Measurements from ENCODE around the gene DZIP1L. TPM values are rescaled to one million over a fixed set of nuclear protein-coding genes. Genes with fewer than 3 reads are reported as not detected.
"Not testable (repeated sequence)": the region's sequence is repeated elsewhere in the genome, so short reads cannot be mapped to it uniquely, and the experiment has no call there.

The DZIP1L gene
- total RNA-seq, 2 experiments from 2014 or later: not detected

DNA sequence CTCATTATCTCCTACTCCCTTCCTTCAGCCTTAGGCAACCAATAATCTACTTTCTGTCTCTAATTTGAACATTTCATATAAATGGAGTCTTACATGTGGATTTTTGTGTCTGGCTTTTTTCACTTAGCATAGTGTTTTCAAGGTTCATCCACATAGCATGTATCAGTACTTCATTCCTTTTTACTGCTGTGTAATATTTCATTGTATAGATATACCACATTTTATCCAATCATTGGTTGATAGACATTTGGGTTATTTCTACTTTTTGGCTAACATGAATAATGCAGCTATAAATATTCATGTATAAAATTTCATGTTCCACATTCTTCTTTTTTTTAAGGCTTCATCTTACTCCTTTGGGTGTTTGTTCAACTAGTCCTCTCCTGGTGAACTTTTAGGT lies 39.1 kb upstream of the DZIP1L start:
- no peaks in the 10 kb centered on the region for H3K4me1 Mint-ChIP-seq (ENCODE audit: low read depth)
- intact Hi-C loops (cut with DNase I, micrococcal nuclease): no loop called here
- no peaks in the 10 kb centered on the region for H3K27me3 Mint-ChIP-seq
- POLR2A ChIA-PET: no interaction called here
- Histone ChIP-seq H3K4me1 (ENCODE audit: insufficient read depth, low read length) (no peaks in the 10 kb centered on the region), H3K9me3 (ENCODE audit: control insufficient read depth in 1 of 2, insufficient read depth in 1 of 2, low read length in 2 of 2) (peaks cover 0 to 3% of the 10 kb centered on the region in 2 experiments), H3K36me3 (ENCODE audit: insufficient read depth, low read length) (no peaks in the 10 kb centered on the region), H3K4me3 (ENCODE audit: low read length) (no peak overlapping the region), H3K27me3 (ENCODE audit: control insufficient read depth in 1 of 2, insufficient read depth in 2 of 2, low read length in 2 of 2) (no peaks in the 10 kb centered on the region), H3K27ac (ENCODE audit: low read depth in 1 of 2, low read length in 2 of 2) (no peak overlapping the region)
- no peak overlapping the region for H3K4me3 Mint-ChIP-seq
- CTCF ChIA-PET: no interaction called here
- peaks cover 9% of the 10 kb centered on the region for H3K9me3 Mint-ChIP-seq
- H3K36me3 Mint-ChIP-seq (ENCODE audit: low read depth): no peaks in the 10 kb centered on the region
- TF ChIP-seq, protein P1, sequence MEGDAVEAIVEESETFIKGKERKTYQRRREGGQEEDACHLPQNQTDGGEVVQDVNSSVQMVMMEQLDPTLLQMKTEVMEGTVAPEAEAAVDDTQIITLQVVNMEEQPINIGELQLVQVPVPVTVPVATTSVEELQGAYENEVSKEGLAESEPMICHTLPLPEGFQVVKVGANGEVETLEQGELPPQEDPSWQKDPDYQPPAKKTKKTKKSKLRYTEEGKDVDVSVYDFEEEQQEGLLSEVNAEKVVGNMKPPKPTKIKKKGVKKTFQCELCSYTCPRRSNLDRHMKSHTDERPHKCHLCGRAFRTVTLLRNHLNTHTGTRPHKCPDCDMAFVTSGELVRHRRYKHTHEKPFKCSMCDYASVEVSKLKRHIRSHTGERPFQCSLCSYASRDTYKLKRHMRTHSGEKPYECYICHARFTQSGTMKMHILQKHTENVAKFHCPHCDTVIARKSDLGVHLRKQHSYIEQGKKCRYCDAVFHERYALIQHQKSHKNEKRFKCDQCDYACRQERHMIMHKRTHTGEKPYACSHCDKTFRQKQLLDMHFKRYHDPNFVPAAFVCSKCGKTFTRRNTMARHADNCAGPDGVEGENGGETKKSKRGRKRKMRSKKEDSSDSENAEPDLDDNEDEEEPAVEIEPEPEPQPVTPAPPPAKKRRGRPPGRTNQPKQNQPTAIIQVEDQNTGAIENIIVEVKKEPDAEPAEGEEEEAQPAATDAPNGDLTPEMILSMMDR (IDR thresholded peaks at IDR 0.05): no peak
- DNase-seq (no peak), ATAC-seq (ENCODE audit: poor library complexity) (no peak)
- H3K27ac Mint-ChIP-seq: no peak overlapping the region

DNA sequence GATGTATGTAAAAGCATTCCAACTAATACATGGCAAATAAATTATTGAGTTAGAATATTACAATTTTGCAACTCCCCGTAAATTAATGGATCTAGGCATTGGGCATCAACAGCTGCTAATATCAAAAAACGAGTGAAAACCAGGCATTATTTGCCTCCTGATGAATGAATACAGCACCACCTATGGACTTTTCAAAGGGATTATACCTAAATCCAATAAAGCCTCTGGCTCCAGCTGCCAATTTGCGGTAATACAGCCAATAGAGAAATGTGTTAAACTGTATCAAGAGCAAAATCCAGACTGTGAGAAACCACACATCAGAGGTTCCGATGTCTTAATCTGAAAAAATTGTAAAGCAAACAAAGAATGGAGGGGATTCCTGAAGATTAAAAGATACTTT lies 33.1 kb upstream of the DZIP1L start:
- Mint-ChIP-seq H3K27me3 (peaks cover 5% of the 10 kb centered on the region), H3K9me3 (peaks cover 3% of the 10 kb centered on the region), H3K36me3 (ENCODE audit: low read depth) (no peaks in the 10 kb centered on the region), H3K27ac (no peak overlapping the region), H3K4me1 (ENCODE audit: low read depth) (no peaks in the 10 kb centered on the region), H3K4me3 (no peak overlapping the region)
- Histone ChIP-seq H3K9me3 (ENCODE audit: control insufficient read depth in 1 of 2, insufficient read depth in 1 of 2, low read length in 2 of 2) (peaks cover 0 to 1% of the 10 kb centered on the region in 2 experiments), H3K27me3 (ENCODE audit: control insufficient read depth in 1 of 2, insufficient read depth in 2 of 2, low read length in 2 of 2) (no peaks in the 10 kb centered on the region), H3K36me3 (ENCODE audit: insufficient read depth, low read length) (no peaks in the 10 kb centered on the region), H3K4me1 (ENCODE audit: insufficient read depth, low read length) (no peaks in the 10 kb centered on the region), H3K4me3 (ENCODE audit: low read length) (no peak overlapping the region), H3K27ac (ENCODE audit: low read depth in 1 of 2, low read length in 2 of 2) (no peak overlapping the region)
- TF ChIP-seq, protein P1 (IDR thresholded peaks at IDR 0.05): no peak
- DNase-seq: no peak
- ChIA-PET CTCF (no interaction called here), POLR2A (no interaction called here)
- intact Hi-C loops (cut with DNase I, micrococcal nuclease): no loop called here
- ATAC-seq (ENCODE audit: poor library complexity): no peak

DNA sequence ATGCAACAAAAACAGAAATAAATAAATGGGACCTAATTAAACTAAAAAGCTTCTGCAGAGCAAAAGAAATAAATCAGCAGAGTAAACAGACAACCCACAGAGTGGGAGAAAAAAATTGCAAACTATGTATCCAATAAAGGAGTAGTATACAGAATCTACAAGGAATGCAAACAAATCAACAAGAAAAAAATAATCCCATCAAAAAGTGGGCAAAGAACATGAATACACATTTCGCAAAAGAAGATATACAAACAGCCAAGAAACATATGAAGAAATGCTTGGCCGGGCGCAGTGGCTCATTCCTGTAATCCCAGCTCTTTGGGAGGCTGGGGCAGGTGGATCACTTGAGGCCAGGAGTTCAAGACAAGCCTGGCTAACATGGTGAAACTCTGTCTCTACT lies 26.8 kb upstream of the DZIP1L start:
- intact Hi-C loops (cut with DNase I, micrococcal nuclease); ATAC-seq (ENCODE audit: poor library complexity); H3K27ac Mint-ChIP-seq; POLR2A ChIA-PET; H3K4me1 Mint-ChIP-seq (ENCODE audit: low read depth); H3K27ac ChIP-seq (ENCODE audit: low read depth in 1 of 2, low read length in 2 of 2); CTCF ChIA-PET; H3K4me3 Mint-ChIP-seq; H3K36me3 Mint-ChIP-seq (ENCODE audit: low read depth); H3K9me3 Mint-ChIP-seq; H3K4me1 ChIP-seq (ENCODE audit: insufficient read depth, low read length); H3K27me3 ChIP-seq (ENCODE audit: control insufficient read depth in 1 of 2, insufficient read depth in 2 of 2, low read length in 2 of 2); H3K36me3 ChIP-seq (ENCODE audit: insufficient read depth, low read length); H3K9me3 ChIP-seq (ENCODE audit: control insufficient read depth in 1 of 2, insufficient read depth in 1 of 2, low read length in 2 of 2); H3K4me3 ChIP-seq (ENCODE audit: low read length); DNase-seq: not testable (repeated sequence)
- peaks cover 35% of the 10 kb centered on the region for H3K27me3 Mint-ChIP-seq

DNA sequence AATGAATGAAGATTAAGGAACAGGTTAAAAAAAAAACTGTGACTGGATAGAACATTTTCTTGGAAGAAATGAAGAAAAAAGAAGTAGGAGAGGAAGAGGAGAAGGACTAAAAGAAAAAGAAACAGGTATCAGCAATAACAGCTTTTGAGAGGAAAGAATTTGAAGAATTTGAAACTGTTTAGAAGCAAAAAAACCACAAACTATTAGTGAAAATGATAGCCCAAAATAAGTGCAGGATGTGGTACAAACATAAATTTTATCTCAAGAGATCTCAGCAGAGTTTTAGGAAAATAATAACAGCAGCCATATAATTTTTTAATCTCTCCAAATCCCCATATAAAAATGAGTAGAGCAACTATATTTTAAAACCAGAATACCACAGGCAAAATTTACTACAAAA lies 25.5 kb upstream of the DZIP1L start:
- POLR2A ChIA-PET: no interaction called here

More for the DNA sequence above, 25.5 kb upstream of the DZIP1L start:
- Histone ChIP-seq H3K27ac (ENCODE audit: low read depth in 1 of 2, low read length in 2 of 2) (no peak overlapping the region), H3K36me3 (ENCODE audit: insufficient read depth, low read length) (no peaks in the 10 kb centered on the region), H3K4me3 (ENCODE audit: low read length) (no peak overlapping the region), H3K27me3 (ENCODE audit: control insufficient read depth in 1 of 2, insufficient read depth in 2 of 2, low read length in 2 of 2) (no peaks in the 10 kb centered on the region), H3K4me1 (ENCODE audit: insufficient read depth, low read length) (no peaks in the 10 kb centered on the region), H3K9me3 (ENCODE audit: control insufficient read depth in 1 of 2, insufficient read depth in 1 of 2, low read length in 2 of 2) (no peaks in the 10 kb centered on the region)
- intact Hi-C loops (cut with DNase I, micrococcal nuclease): no loop called here
- no peak for ATAC-seq (ENCODE audit: poor library complexity)
- H3K4me3 Mint-ChIP-seq: no peak overlapping the region
- H3K4me1 Mint-ChIP-seq (ENCODE audit: low read depth): no peaks in the 10 kb centered on the region
- no peaks in the 10 kb centered on the region for H3K36me3 Mint-ChIP-seq (ENCODE audit: low read depth)
- no peak overlapping the region for H3K27ac Mint-ChIP-seq
- DNase-seq: no peak
- H3K27me3 Mint-ChIP-seq: peaks cover 36% of the 10 kb centered on the region
- CTCF ChIA-PET: no interaction called here
- H3K9me3 Mint-ChIP-seq: no peaks in the 10 kb centered on the region
- TF ChIP-seq, protein P1 (IDR thresholded peaks at IDR 0.05): no peak

All from CD4-positive, alpha-beta T cell (primary cell).